Ovary (tissue), 3 donors: ENCODE results near the gene AFAP1L2.

Experiments
- EP300 ChIP-seq: sonication (generic); formaldehyde crosslinking; IDR thresholded peaks from one replicate; pipeline ENCODE4 v1.6.1; 2017; ENCODE audit warnings: antibody characterized with exemption
- POLR2A ChIP-seq: fragments of 450-650 bp; IDR thresholded peaks from one replicate; pipeline ENCODE4 v1.6.1; 2017; ENCODE audit warnings: antibody characterized with exemption, mild to moderate bottlenecking, moderate library complexity
- TF ChIP-seq, protein P1 (sequence below), 3 donors: fragments of 450-650 bp in 2 of 3; fragments of 200-600 bp in 1 of 3; IDR thresholded peaks; one replicate each; pipeline versions ENCODE4 v1.5.1 to v1.8.0; 2016 to 2022; ENCODE audit warnings: antibody characterized with exemption in 3 of 3, mild to moderate bottlenecking in 1 of 3
- donor health status: DM: no; HTN: no; CAD: no.

DNA sequence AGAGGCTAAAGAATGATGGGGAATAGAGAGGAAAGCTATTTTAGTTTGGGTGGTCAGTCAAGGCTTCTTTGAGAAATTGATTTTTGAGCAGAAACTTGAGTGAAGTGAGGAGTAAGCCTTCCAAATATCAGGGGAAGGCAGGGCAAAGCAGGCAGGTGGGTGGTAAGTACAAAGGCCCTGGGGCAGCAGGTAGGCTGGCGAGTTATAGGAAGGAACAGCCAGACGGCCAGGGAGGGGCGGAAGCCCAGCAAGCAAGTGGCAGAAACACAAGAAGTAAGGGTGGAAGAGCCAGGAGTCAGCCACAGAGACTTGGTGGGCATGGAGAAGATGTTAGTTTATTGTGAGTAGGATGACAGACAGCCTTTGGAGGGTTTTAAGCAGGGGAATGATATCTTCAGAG, 130.4 kb downstream of the AFAP1L2 start:
- TF ChIP-seq, protein P1, sequence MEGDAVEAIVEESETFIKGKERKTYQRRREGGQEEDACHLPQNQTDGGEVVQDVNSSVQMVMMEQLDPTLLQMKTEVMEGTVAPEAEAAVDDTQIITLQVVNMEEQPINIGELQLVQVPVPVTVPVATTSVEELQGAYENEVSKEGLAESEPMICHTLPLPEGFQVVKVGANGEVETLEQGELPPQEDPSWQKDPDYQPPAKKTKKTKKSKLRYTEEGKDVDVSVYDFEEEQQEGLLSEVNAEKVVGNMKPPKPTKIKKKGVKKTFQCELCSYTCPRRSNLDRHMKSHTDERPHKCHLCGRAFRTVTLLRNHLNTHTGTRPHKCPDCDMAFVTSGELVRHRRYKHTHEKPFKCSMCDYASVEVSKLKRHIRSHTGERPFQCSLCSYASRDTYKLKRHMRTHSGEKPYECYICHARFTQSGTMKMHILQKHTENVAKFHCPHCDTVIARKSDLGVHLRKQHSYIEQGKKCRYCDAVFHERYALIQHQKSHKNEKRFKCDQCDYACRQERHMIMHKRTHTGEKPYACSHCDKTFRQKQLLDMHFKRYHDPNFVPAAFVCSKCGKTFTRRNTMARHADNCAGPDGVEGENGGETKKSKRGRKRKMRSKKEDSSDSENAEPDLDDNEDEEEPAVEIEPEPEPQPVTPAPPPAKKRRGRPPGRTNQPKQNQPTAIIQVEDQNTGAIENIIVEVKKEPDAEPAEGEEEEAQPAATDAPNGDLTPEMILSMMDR (IDR thresholded peaks at IDR 0.05) = no peak
- no peak for TF ChIP-seq EP300
- no peak for TF ChIP-seq POLR2A
